ENCODE measurements around the gene OXCT2.

- TF ChIP-seq EZH2 (IDR thresholded peaks at IDR 0.05; ENCODE audit: insufficient read depth, poor library complexity, severe bottlenecking) (no peak), EZH2phosphoT487 (IDR thresholded peaks at IDR 0.05; ENCODE audit: insufficient read depth, low read depth) (no peak)
These were observed 48.1 kb upstream of the OXCT2 start for GRCh38 chr1:39819091-39819812.
